Sigmoid colon (tissue), 7 donors: Measurements from ENCODE around the gene DROSHA. TPM values are rescaled to one million over a fixed set of nuclear protein-coding genes. Genes with fewer than 3 reads are reported as not detected.

Source experiments
- DNase-seq: peaks from one replicate; pipeline ENCODE4 v3.0.0-alpha.2; 2019
- H3K27ac ChIP-seq, 4 donors: fragments of 200-600 bp; sonication (generic); one replicate each; pipeline ENCODE4 v1.5.1; 2016 to 2019; ENCODE audit warnings: mild to moderate bottlenecking in 1 of 4
- H3K27me3 ChIP-seq, 3 donors: fragments of 200-600 bp; sonication (generic); one replicate each; pipeline ENCODE4 v1.5.1; 2019; ENCODE audit warnings: mild to moderate bottlenecking in 1 of 3
- H3K36me3 ChIP-seq, 4 donors: fragments of 200-600 bp; sonication (generic); one replicate each; pipeline ENCODE4 v1.5.1; 2016 to 2019
- H3K4me1 ChIP-seq, 4 donors: fragments of 200-600 bp; sonication (generic); one replicate each; pipeline ENCODE4 v1.5.1; 2017 to 2019
- H3K4me3 ChIP-seq, 4 donors: fragments of 200-600 bp; sonication (generic); one replicate each; pipeline ENCODE4 v1.5.1; 2017 to 2019; ENCODE audit warnings: mild to moderate bottlenecking in 2 of 4, moderate library complexity in 1 of 4
- H3K9me3 ChIP-seq, 4 donors: fragments of 200-600 bp in 3 of 4; sonication (generic) in 3 of 4; one replicate each; pipeline versions ENCODE4 v1.5.1 to v1.6.1; 2013 to 2019
- EP300 ChIP-seq, 4 donors: sonication (generic); formaldehyde crosslinking; IDR thresholded peaks; one replicate each; pipeline ENCODE4 v1.6.1; 2017; ENCODE audit warnings: antibody characterized with exemption in 4 of 4
- POLR2A ChIP-seq, 2 donors: fragments of 450-650 bp; IDR thresholded peaks; one replicate each; pipeline ENCODE4 v1.6.1; 2016; ENCODE audit warnings: antibody characterized with exemption in 2 of 2, mild to moderate bottlenecking in 2 of 2, moderate library complexity in 2 of 2
- POLR2AphosphoS5 ChIP-seq, 4 donors: sonication (generic); formaldehyde crosslinking; IDR thresholded peaks; one replicate each; pipeline ENCODE4 v1.6.1; 2017; ENCODE audit warnings: antibody characterized with exemption in 4 of 4
- WGBS, 2 donors: extraction: QIAGEN DNeasy Blood & Tissue Kit; methylation state at CpG; one replicate each; pipeline ENCODE4 v1.1.7; 2013; 5-methylcytosine and 5-hydroxymethylcytosine counted together
- intact Hi-C: fragments of 100-400 bp; cut with DNase I; formaldehyde crosslinking; loops from one replicate; pipeline ENCODE4 v1.15.1; 2023
- polyA plus RNA-seq, 3 donors: library from polyadenylated mRNA; stranded (reverse); fragments of 200-250 nt; gene quantifications; one replicate each; pipeline ENCODE4 v1.2.3, GENCODE V29; 2013
- total RNA-seq, 4 donors: library from RNA; depleted of rRNA; stranded (reverse); fragments of >200 nt; gene quantifications; one replicate each; pipeline ENCODE4 v1.1.0, GENCODE V29; 2016
- TF ChIP-seq, protein P1 (sequence below), 4 experiments: fragments of 450-650 bp in 3 of 4; fragments of 200-600 bp in 1 of 4; IDR thresholded peaks; one replicate each; pipeline ENCODE4 v1.5.1; 2016 to 2019; ENCODE audit warnings: antibody characterized with exemption in 4 of 4, mild to moderate bottlenecking in 3 of 4, moderate library complexity in 2 of 4
- donor health status: healthy with polysubstance abuse.
- donor health status: Bipolar disorder and iron deficiency.
- donor health status: healthy.

The DROSHA gene
- total and polyA plus RNA-seq, 7 donors: 17.3 to 57.6 (median 28.6) TPM

DNA sequence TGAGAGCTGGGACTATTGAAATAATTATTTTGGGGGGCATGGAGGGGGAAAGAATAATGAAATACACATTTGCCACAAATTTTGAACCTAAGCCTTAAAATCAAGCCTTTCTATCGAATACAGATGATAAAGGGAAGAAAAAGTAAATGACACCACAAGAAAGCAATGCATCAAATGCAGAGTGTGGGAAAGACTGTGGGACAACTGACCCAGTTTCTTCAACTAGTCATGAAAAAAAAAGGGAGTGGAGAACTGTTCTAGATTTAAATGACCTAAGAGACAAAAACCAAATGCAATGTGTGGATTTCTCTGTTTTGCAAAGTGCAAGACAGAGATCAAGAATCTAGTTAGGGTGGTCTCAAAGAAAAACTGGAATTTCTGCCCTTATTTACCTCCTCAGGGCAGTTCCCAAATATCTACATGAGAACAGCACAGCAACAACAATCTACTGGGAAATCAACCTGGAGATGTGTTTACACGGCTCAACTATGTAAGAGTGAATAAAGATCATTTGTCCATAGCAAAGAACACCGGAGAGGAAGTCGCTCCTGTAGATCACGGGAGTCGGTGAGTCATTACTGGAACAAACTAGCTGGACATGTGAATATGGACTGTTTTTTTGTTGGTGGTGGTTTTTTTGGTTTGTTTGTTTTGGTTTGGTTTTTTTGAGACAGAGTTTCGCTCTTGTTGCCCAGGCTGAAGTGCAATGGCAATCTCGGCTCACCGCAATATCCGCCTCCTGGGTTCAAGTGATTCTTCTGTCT is 145.9 kb downstream of the DROSHA start:
- Histone ChIP-seq H3K4me1 (no peaks in the 10 kb centered on the region), H3K4me3 (no peak overlapping the region), H3K9me3 (peaks cover 0 to 10% (median 6%) of the 10 kb centered on the region in 4 donors), H3K27me3 (no peaks in the 10 kb centered on the region), H3K27ac (no peak overlapping the region), H3K36me3 (no peaks in the 10 kb centered on the region)
- no peak for TF ChIP-seq POLR2A (IDR thresholded peaks at IDR 0.05)
- no peak for TF ChIP-seq EP300 (IDR thresholded peaks at IDR 0.05)
- no peak for TF ChIP-seq POLR2AphosphoS5 (IDR thresholded peaks at IDR 0.05)
- TF ChIP-seq, protein P1, sequence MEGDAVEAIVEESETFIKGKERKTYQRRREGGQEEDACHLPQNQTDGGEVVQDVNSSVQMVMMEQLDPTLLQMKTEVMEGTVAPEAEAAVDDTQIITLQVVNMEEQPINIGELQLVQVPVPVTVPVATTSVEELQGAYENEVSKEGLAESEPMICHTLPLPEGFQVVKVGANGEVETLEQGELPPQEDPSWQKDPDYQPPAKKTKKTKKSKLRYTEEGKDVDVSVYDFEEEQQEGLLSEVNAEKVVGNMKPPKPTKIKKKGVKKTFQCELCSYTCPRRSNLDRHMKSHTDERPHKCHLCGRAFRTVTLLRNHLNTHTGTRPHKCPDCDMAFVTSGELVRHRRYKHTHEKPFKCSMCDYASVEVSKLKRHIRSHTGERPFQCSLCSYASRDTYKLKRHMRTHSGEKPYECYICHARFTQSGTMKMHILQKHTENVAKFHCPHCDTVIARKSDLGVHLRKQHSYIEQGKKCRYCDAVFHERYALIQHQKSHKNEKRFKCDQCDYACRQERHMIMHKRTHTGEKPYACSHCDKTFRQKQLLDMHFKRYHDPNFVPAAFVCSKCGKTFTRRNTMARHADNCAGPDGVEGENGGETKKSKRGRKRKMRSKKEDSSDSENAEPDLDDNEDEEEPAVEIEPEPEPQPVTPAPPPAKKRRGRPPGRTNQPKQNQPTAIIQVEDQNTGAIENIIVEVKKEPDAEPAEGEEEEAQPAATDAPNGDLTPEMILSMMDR (IDR thresholded peaks at IDR 0.05): no peak
- intact Hi-C loops: no loop called here
- WGBS, 2 donors: 86 to 90% methylated on average over 10 of the region's 10 CpGs
- no peak for DNase-seq

DNA sequence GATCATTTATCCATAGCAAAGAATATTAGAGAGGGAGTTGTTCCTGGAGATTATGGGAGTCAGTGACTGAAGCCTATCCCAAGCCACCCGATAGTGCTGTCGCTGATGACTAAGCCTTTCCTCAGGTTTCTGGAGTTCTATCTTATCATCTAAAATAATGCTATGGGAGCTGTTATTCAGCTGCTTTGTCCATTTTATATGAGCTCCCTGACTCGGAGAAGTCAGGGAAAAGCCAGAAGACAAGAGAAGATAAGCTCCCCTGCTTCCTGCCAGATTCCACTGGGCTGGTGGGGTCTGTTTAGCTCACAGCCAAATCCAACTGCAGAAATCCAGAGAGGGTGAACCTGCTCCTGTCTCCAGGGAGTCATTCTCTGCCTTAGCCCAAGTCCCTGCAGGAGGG is 148.2 kb downstream of the DROSHA start:
- TF ChIP-seq POLR2AphosphoS5 (IDR thresholded peaks at IDR 0.05): no peak
- TF ChIP-seq, protein P1 (IDR thresholded peaks at IDR 0.05): no peak
- no peak for TF ChIP-seq POLR2A (IDR thresholded peaks at IDR 0.05)
- TF ChIP-seq EP300 (IDR thresholded peaks at IDR 0.05): no peak
- peaks cover 0 to 8% (median 5%) of the 10 kb centered on the region in 4 donors for H3K9me3 ChIP-seq
- no peak overlapping the region for H3K4me3 ChIP-seq
- no peak overlapping the region for H3K27ac ChIP-seq
- H3K36me3 ChIP-seq: no peaks in the 10 kb centered on the region
- H3K27me3 ChIP-seq: no peaks in the 10 kb centered on the region
- intact Hi-C loops: no loop called here
- WGBS, 2 donors: 63 to 78% methylated on average over 3 of the region's 3 CpGs
- H3K4me1 ChIP-seq: no peaks in the 10 kb centered on the region
- DNase-seq: no peak

DNA sequence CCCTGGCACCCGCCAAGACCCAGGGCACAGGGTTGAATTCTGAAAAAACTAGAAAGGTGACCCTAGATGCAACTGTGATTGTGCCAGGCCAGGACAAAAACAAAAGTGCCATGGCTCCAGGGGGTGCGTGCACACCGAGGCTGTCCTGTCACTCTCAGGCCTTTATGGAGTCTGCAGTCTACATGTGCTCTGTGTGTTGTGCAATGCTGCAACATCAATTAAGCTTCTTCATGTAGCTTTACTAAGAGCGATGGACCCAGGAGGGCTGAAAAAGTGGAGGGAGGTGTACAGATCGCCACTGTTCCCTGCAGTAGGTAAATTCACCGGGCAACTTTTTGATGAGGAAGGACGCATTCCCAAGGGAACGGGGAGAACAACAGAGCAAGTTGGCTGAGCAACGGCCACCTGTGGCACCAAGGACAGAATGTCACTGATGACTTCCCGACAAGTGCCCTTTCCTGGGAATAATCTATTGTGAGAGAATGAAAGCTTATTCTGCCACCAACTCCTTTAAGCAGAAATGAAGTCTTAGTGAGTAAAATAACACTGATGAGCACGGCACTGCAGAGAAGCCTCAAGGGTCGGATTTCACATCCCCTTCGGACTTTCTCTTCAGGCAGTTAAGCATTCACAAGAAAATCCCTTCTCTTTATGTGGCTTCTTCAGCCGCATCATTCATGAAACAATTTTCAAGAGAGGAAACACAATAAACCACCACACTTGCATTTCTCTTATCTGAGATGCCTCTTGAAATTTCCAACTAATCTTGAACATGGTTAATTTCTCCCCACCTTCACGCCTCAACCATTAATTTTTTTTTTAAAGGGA is 149.6 kb downstream of the DROSHA start:
- intact Hi-C loops: no loop called here
- H3K9me3 ChIP-seq: no peaks in the 10 kb centered on the region
- TF ChIP-seq, protein P1 (IDR thresholded peaks at IDR 0.05): no peak
- TF ChIP-seq POLR2A (IDR thresholded peaks at IDR 0.05) (no peak), EP300 (IDR thresholded peaks at IDR 0.05) (no peak), POLR2AphosphoS5 (IDR thresholded peaks at IDR 0.05) (no peak)
- no peaks in the 10 kb centered on the region for H3K4me1 ChIP-seq
- 76 to 78% methylated on average over 15 of the region's 15 CpGs for WGBS, 2 donors
- H3K4me3 ChIP-seq: no peak overlapping the region
- H3K27me3 ChIP-seq: no peaks in the 10 kb centered on the region
- no peak overlapping the region for H3K27ac ChIP-seq
- DNase-seq: no peak
- H3K36me3 ChIP-seq: no peaks in the 10 kb centered on the region

DNA sequence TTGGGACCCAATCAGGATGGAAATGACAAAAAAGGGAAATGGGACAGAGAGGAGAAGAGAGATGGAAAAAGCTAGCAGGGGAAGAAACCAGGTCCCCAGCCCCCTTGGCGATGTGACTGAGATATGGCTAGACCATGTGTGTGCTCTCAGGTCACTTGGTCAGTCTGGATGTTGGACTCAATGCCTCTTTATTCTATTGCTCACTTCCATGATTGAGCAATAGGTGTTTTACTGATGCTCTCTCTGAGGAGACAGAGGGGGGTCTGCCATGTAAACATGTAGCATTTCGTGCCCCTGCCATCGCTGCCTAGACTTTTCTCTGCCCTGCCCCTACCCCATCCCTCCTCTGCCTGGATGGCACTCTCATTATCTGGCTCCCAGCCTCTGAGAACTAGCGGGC is 150.6 kb downstream of the DROSHA start:
- TF ChIP-seq, protein P1 (IDR thresholded peaks at IDR 0.05): no peak
- TF ChIP-seq POLR2A (IDR thresholded peaks at IDR 0.05): no peak
- no peak for TF ChIP-seq EP300 (IDR thresholded peaks at IDR 0.05)
- TF ChIP-seq POLR2AphosphoS5 (IDR thresholded peaks at IDR 0.05): no peak
- H3K27me3 ChIP-seq: no peaks in the 10 kb centered on the region
- intact Hi-C loops: no loop called here
- H3K4me3 ChIP-seq: no peak overlapping the region
- H3K4me1 ChIP-seq: no peaks in the 10 kb centered on the region
- no peaks in the 10 kb centered on the region for H3K36me3 ChIP-seq
- no peak for DNase-seq
- no peaks in the 10 kb centered on the region for H3K9me3 ChIP-seq
- WGBS, 2 donors: 66 to 78% methylated on average over 4 of the region's 4 CpGs
- H3K27ac ChIP-seq: no peak overlapping the region
